SU-DHL-6 (cell line): ENCODE results near the gene ADPRM.

ENCODE experiments used
- CTCF ChIP-seq: fragments of 200-600 bp; sonication (generic); IDR thresholded peaks from one replicate; pipeline ENCODE4 v1.5.1; 2017; ENCODE audit warnings: antibody characterized with exemption, mild to moderate bottlenecking, low read length, moderate library complexity; ENCODE audit not compliant: insufficient read depth, poor library complexity, severe bottlenecking
- EZH2phosphoT487 ChIP-seq: fragments of 200-600 bp; sonication (generic), shearing (Covaris generic); conservative IDR thresholded peaks from 2 replicates; pipeline ENCODE4 v1.6.1; 2018; ENCODE audit warnings: mild to moderate bottlenecking, antibody characterized with exemption, low read length, moderate library complexity, mixed read lengths

- TF ChIP-seq CTCF, result peak; percentile 28
- TF ChIP-seq EZH2phosphoT487, result no peak
These were observed 13.5 kb upstream of the ADPRM start for GRCh38 chr17:10683853-10684252.
